ENCODE data around the gene JMJD1C.

JMJD1C gene

GRCh38 chr10:63477927-63478326 lies 12.2 kb upstream of the JMJD1C start:
- no peak for DNase-seq

GRCh38 chr10:63474488-63474887 lies 8.7 kb upstream of the JMJD1C start:
- no peak for DNase-seq

GRCh38 chr10:63470928-63471327 lies 5.2 kb upstream of the JMJD1C start:
- DNase-seq, result no peak

GRCh38 chr10:63468947-63469346 lies 3.2 kb upstream of the JMJD1C start:
- no peak for DNase-seq

- no peak for DNase-seq
These were observed 2.1 kb upstream of the JMJD1C start for GRCh38 chr10:63467841-63468240.

GRCh38 chr10:63466144-63466935 lies 563 bp upstream of the JMJD1C start:
- peak; percentile 16 to 64 (median 34) for DNase-seq

- no peak for DNase-seq
These were observed 1.1 kb downstream of the JMJD1C start for GRCh38 chr10:63464402-63465292.

GRCh38 chr10:63462442-63462841 lies 3.3 kb downstream of the JMJD1C start:
- no peak for DNase-seq

- DNase-seq, result no peak
These were observed 7.6 kb downstream of the JMJD1C start for GRCh38 chr10:63458177-63458576.

- DNase-seq, result no peak
These were observed 8.2 kb downstream of the JMJD1C start for GRCh38 chr10:63457594-63457993.

- DNase-seq, result no peak
These were observed 9.2 kb downstream of the JMJD1C start for GRCh38 chr10:63456437-63457210.

- no peak for DNase-seq
These were observed 10.3 kb downstream of the JMJD1C start for GRCh38 chr10:63455507-63455906.

GRCh38 chr10:63454631-63455030 lies 11.1 kb downstream of the JMJD1C start:
- no peak for DNase-seq

GRCh38 chr10:63452524-63452923 lies 13.3 kb downstream of the JMJD1C start:
- no peak for DNase-seq

GRCh38 chr10:63446716-63447440 lies 18.9 kb downstream of the JMJD1C start:
- DNase-seq, result no peak

GRCh38 chr10:63441404-63441803 lies 24.4 kb downstream of the JMJD1C start:
- no peak for DNase-seq

- DNase-seq, result no peak
These were observed 26.2 kb downstream of the JMJD1C start for GRCh38 chr10:63439607-63440006.

GRCh38 chr10:63438506-63439498 lies 27.0 kb downstream of the JMJD1C start:
- no peak for DNase-seq

GRCh38 chr10:63437116-63437949 lies 28.4 kb downstream of the JMJD1C start:
- no peak for DNase-seq

GRCh38 chr10:63436225-63436624 lies 29.6 kb downstream of the JMJD1C start:
- no peak for DNase-seq

Measured in stimulated activated naive CD4-positive, alpha-beta T cell (primary cell).